ENCODE measurements around the gene GABRG3.

GABRG3 gene

DNA sequence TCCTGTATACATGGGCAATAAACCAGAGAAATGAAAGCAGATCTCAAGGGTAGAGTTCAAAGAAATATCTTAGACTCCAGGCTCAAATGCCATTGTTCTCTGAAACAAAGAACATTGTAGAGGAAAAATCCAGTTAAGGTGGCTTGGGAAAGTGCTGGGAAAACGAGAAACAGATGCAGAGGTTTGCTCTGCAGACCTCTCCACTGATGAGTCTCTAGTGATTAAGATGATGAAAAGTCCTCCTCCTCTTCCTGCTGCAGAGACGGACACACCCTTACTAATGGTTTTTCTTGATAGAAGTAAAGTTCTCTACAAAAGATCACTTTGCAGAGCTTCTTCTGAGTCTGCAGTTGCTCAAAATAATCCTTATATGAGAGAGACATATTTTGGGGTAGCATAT, 264.7 kb downstream of the GABRG3 start:
- Histone ChIP-seq H3K4me2 (no peak overlapping the region), H3K27me3 (ENCODE audit: insufficient read depth, low read depth) (no peaks in the 10 kb centered on the region), H3K9ac (no peak overlapping the region), H3K4me3 (IDR thresholded peaks at IDR 0.05; ENCODE audit: insufficient read depth, low read depth, low read length) (no peak overlapping the region), H4K20me1 (ENCODE audit: insufficient read depth) (no peaks in the 10 kb centered on the region), H3K79me2 (ENCODE audit: insufficient read depth, low read depth) (no peaks in the 10 kb centered on the region), H3K36me3 (ENCODE audit: insufficient read depth) (no peaks in the 10 kb centered on the region), H3K27ac (no peak overlapping the region), H2AFZ (ENCODE audit: low read depth) (no peak overlapping the region), H3K4me1 (ENCODE audit: low read depth, poor library complexity, severe bottlenecking) (no peaks in the 10 kb centered on the region)
- TF ChIP-seq, protein P1, sequence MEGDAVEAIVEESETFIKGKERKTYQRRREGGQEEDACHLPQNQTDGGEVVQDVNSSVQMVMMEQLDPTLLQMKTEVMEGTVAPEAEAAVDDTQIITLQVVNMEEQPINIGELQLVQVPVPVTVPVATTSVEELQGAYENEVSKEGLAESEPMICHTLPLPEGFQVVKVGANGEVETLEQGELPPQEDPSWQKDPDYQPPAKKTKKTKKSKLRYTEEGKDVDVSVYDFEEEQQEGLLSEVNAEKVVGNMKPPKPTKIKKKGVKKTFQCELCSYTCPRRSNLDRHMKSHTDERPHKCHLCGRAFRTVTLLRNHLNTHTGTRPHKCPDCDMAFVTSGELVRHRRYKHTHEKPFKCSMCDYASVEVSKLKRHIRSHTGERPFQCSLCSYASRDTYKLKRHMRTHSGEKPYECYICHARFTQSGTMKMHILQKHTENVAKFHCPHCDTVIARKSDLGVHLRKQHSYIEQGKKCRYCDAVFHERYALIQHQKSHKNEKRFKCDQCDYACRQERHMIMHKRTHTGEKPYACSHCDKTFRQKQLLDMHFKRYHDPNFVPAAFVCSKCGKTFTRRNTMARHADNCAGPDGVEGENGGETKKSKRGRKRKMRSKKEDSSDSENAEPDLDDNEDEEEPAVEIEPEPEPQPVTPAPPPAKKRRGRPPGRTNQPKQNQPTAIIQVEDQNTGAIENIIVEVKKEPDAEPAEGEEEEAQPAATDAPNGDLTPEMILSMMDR (conservative IDR thresholded peaks at IDR 0.05; ENCODE audit: low read depth, low read length) = no peak

DNA sequence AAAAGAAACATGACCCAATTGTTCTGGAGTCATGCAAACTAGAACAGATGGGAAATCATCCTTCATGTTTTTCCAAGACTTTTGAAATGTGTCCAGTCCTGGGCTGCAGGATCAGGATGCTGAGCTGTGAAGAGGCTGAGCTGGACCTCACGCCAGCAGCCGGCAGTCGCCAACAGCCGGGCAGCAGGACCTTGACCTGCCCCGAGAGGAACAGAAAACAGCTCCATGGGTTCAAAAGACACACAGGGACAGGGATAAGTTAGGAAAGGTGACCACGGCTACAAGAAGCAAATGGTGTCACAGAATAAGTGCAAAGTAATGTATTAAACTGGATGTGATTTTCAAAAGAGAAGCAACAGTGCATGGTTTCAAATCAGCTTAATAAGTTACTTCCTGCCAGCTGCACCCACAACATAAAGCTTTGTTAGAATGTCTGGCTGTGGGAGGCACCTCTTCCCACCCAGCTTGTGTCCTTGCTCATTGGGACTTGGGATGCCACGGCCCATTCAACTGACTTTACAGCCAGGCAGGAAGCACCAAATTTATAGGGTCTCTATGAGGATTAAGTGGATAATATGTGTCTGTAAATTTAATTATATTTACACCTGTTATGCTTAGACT, 266.4 kb downstream of the GABRG3 start:
- H3K4me2 ChIP-seq = no peak overlapping the region
- no peaks in the 10 kb centered on the region for H3K79me2 ChIP-seq (ENCODE audit: insufficient read depth, low read depth)
- TF ChIP-seq, protein P1 (conservative IDR thresholded peaks at IDR 0.05; ENCODE audit: low read depth, low read length) = no peak
- no peak overlapping the region for H3K27ac ChIP-seq
- H3K36me3 ChIP-seq (ENCODE audit: insufficient read depth) = no peaks in the 10 kb centered on the region
- no peak overlapping the region for H3K9ac ChIP-seq
- H3K27me3 ChIP-seq (ENCODE audit: insufficient read depth, low read depth) = no peaks in the 10 kb centered on the region
- no peaks in the 10 kb centered on the region for H4K20me1 ChIP-seq (ENCODE audit: insufficient read depth)
- H2AFZ ChIP-seq (ENCODE audit: low read depth) = no peak overlapping the region
- no peaks in the 10 kb centered on the region for H3K4me1 ChIP-seq (ENCODE audit: low read depth, poor library complexity, severe bottlenecking)
- no peak overlapping the region for H3K4me3 ChIP-seq (IDR thresholded peaks at IDR 0.05; ENCODE audit: insufficient read depth, low read depth, low read length)

DNA sequence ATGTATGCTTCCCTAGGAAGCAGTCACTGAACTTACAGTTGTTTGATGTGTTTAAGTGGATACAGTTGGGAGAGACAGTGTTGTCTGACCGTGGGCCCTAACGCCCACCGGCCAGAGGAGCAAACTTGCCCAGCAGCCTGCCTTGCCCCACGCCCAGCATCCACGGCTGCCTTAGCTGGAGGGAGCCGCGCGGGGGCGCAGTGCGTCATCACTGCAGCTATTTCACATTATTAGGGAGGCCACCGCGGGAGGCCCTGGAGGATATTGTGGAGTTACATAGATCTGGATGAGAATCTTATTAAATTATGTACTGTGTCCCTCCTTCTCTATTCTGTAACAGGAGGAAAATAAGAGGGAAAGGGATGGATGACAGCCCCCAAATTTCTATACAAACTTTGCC, 267.2 kb downstream of the GABRG3 start:
- Histone ChIP-seq H2AFZ (ENCODE audit: low read depth) (no peak overlapping the region), H3K4me2 (no peak overlapping the region), H3K27me3 (ENCODE audit: insufficient read depth, low read depth) (no peaks in the 10 kb centered on the region), H3K4me3 (IDR thresholded peaks at IDR 0.05; ENCODE audit: insufficient read depth, low read depth, low read length) (no peak overlapping the region), H3K9ac (no peak overlapping the region), H3K4me1 (ENCODE audit: low read depth, poor library complexity, severe bottlenecking) (no peaks in the 10 kb centered on the region), H3K27ac (no peak overlapping the region), H4K20me1 (ENCODE audit: insufficient read depth) (no peaks in the 10 kb centered on the region), H3K79me2 (ENCODE audit: insufficient read depth, low read depth) (no peaks in the 10 kb centered on the region), H3K36me3 (ENCODE audit: insufficient read depth) (no peaks in the 10 kb centered on the region)
- TF ChIP-seq, protein P1 (conservative IDR thresholded peaks at IDR 0.05; ENCODE audit: low read depth, low read length) = no peak

DNA sequence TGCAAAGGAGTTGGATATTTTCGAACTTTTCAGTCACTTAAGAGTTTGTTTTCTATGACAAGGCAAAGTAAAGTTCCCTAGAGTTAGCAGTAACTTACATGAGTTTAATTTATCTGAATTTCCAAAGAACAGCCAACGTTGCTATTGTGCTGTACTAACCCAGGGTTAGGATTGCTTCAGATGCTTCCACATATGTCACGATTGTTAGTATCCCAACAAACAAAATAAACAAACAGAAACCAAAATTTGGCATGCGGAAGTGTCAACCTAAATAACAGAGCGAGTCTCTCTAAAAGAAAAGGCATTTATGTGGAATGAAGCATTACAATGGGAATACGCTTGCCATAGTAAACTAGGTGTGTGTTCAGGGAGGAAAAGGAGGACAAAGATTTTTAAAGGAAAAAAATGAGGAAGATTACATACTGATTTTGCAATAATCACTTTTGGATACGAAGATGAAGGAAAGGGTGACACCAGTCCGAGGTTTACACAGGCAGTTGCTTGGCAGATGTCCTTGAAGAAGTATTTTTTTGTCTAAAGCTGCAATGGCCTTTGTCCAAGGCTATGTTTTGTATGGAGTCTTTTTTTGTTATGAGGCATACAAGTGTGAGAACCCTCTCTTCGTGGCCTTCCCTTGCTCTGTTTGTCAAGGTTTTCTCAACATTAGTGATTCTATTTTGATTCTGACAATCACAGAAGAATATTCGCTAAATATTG, 267.9 kb downstream of the GABRG3 start:
- Histone ChIP-seq H3K4me3 (IDR thresholded peaks at IDR 0.05; ENCODE audit: insufficient read depth, low read depth, low read length) (no peak overlapping the region), H3K79me2 (ENCODE audit: insufficient read depth, low read depth) (no peaks in the 10 kb centered on the region), H3K9ac (no peak overlapping the region), H4K20me1 (ENCODE audit: insufficient read depth) (no peaks in the 10 kb centered on the region), H3K27ac (no peak overlapping the region), H2AFZ (ENCODE audit: low read depth) (no peak overlapping the region), H3K27me3 (ENCODE audit: insufficient read depth, low read depth) (no peaks in the 10 kb centered on the region), H3K36me3 (ENCODE audit: insufficient read depth) (no peaks in the 10 kb centered on the region), H3K4me1 (ENCODE audit: low read depth, poor library complexity, severe bottlenecking) (no peaks in the 10 kb centered on the region), H3K4me2 (no peak overlapping the region)
- TF ChIP-seq, protein P1 (conservative IDR thresholded peaks at IDR 0.05; ENCODE audit: low read depth, low read length) = no peak

Measured in KMS-11 (cell line).